Raji (cell line): ENCODE data around the gene CABCOCO1.

Experiments used
- POLR2A ChIP-seq: IDR thresholded peaks from 2 replicates; pipeline ENCODE4 v1.6.1; 2011; ENCODE audit warnings: low read depth, low read length, control low read depth; ENCODE audit not compliant: insufficient read depth

CABCOCO1 gene

GRCh38 chr10:61633665-61634064 is 29.1 kb upstream of the CABCOCO1 start:
- TF ChIP-seq POLR2A: no peak

GRCh38 chr10:61634746-61635145 is 28.0 kb upstream of the CABCOCO1 start:
- TF ChIP-seq POLR2A: no peak

- no peak for TF ChIP-seq POLR2A
Measured at GRCh38 chr10:61635471-61635870, 27.3 kb upstream of the CABCOCO1 start.

GRCh38 chr10:61635932-61636331 is 26.8 kb upstream of the CABCOCO1 start:
- TF ChIP-seq POLR2A: no peak

GRCh38 chr10:61639952-61640351 is 22.8 kb upstream of the CABCOCO1 start:
- no peak for TF ChIP-seq POLR2A

GRCh38 chr10:61640856-61641255 is 21.9 kb upstream of the CABCOCO1 start:
- no peak for TF ChIP-seq POLR2A

- TF ChIP-seq POLR2A: no peak
Measured at GRCh38 chr10:61642150-61642571, 20.6 kb upstream of the CABCOCO1 start.

GRCh38 chr10:61642676-61643075 is 20.1 kb upstream of the CABCOCO1 start:
- no peak for TF ChIP-seq POLR2A

GRCh38 chr10:61643316-61643751 is 19.4 kb upstream of the CABCOCO1 start:
- TF ChIP-seq POLR2A: no peak

GRCh38 chr10:61653699-61654098 is 9.0 kb upstream of the CABCOCO1 start:
- TF ChIP-seq POLR2A: no peak

- TF ChIP-seq POLR2A: no peak
Measured at GRCh38 chr10:61655335-61655851, 7.3 kb upstream of the CABCOCO1 start.

- no peak for TF ChIP-seq POLR2A
Measured at GRCh38 chr10:61663466-61663865, 737 bp downstream of the CABCOCO1 start.

- TF ChIP-seq POLR2A: no peak
Measured at GRCh38 chr10:61664985-61665384, 2.3 kb downstream of the CABCOCO1 start.

GRCh38 chr10:61669161-61669725 is 6.5 kb downstream of the CABCOCO1 start:
- TF ChIP-seq POLR2A: no peak

- no peak for TF ChIP-seq POLR2A
Measured at GRCh38 chr10:61669849-61670248, 7.1 kb downstream of the CABCOCO1 start.

- no peak for TF ChIP-seq POLR2A
Measured at GRCh38 chr10:61673360-61673759, 10.6 kb downstream of the CABCOCO1 start.

GRCh38 chr10:61682323-61682722 is 19.6 kb downstream of the CABCOCO1 start:
- no peak for TF ChIP-seq POLR2A
